Stimulated activated memory B cell treated with anti-CD40 and anti-IgM and Interleukin-4, amounts not matched to agents 10 μg/mL and 1 μg/mL and 100 μg/mL, for 72 hours (primary cell): ENCODE data around the gene BRMS1L.
"Not testable (repeated sequence)": the region's sequence is repeated elsewhere in the genome, so short reads cannot be mapped to it uniquely, and the experiment has no call there.

ENCODE experiments used
- ATAC-seq: fragments of 150-1000 bp; cut with Tn5 transposase; 2 replicates; pipeline ENCODE4 v1.10.0; 2021
- H3K27ac Mint-ChIP-seq: one replicate; pipeline ENCODE4 v1.8.0; 2022; ENCODE audit warnings: mild to moderate bottlenecking, mixed read lengths
- H3K27me3 Mint-ChIP-seq: one replicate; pipeline ENCODE4 v1.8.0; 2022; ENCODE audit warnings: mixed read lengths
- H3K36me3 Mint-ChIP-seq: one replicate; pipeline ENCODE4 v1.8.0; 2022; ENCODE audit warnings: mixed read lengths
- H3K4me1 Mint-ChIP-seq: one replicate; pipeline ENCODE4 v1.8.0; 2022; ENCODE audit warnings: mixed read lengths
- H3K4me3 Mint-ChIP-seq: one replicate; pipeline ENCODE4 v1.8.0; 2022; ENCODE audit warnings: mild to moderate bottlenecking, moderate library complexity, mixed read lengths
- H3K9me3 Mint-ChIP-seq: one replicate; pipeline ENCODE4 v1.8.0; 2022; ENCODE audit warnings: mixed read lengths

BRMS1L gene

GRCh38 chr14:35842245-35842644, 16.1 kb downstream of the BRMS1L start:
- H3K9me3 Mint-ChIP-seq: peaks cover 25% of the 10 kb centered on the region
- H3K36me3 Mint-ChIP-seq: peaks cover 98% of the 10 kb centered on the region
- not testable (repeated sequence) for H3K4me3 Mint-ChIP-seq, ATAC-seq, H3K4me1 Mint-ChIP-seq, H3K27me3 Mint-ChIP-seq, H3K27ac Mint-ChIP-seq

GRCh38 chr14:35844494-35844893, 18.4 kb downstream of the BRMS1L start:
- H3K4me1 Mint-ChIP-seq: no peaks in the 10 kb centered on the region
- peaks cover 94% of the 10 kb centered on the region for H3K36me3 Mint-ChIP-seq
- peaks cover 21% of the 10 kb centered on the region for H3K9me3 Mint-ChIP-seq
- no peak for ATAC-seq
- H3K27me3 Mint-ChIP-seq: no peaks in the 10 kb centered on the region
- H3K4me3 Mint-ChIP-seq: no peak overlapping the region
- no peak overlapping the region for H3K27ac Mint-ChIP-seq

- no peaks in the 10 kb centered on the region for H3K27me3 Mint-ChIP-seq
- H3K27ac Mint-ChIP-seq: no peak overlapping the region
- no peak for ATAC-seq
- no peaks in the 10 kb centered on the region for H3K4me1 Mint-ChIP-seq
- peaks cover 5% of the 10 kb centered on the region for H3K9me3 Mint-ChIP-seq
- H3K36me3 Mint-ChIP-seq: peaks cover 93% of the 10 kb centered on the region
- no peak overlapping the region for H3K4me3 Mint-ChIP-seq
Measured at GRCh38 chr14:35847636-35848035, 21.5 kb downstream of the BRMS1L start.

- Mint-ChIP-seq H3K27ac (no peak overlapping the region), H3K27me3 (no peaks in the 10 kb centered on the region), H3K9me3 (peaks cover 3% of the 10 kb centered on the region), H3K4me3 (no peak overlapping the region), H3K4me1 (peaks cover under 1% of the 10 kb centered on the region), H3K36me3 (peaks cover 83% of the 10 kb centered on the region)
- no peak for ATAC-seq
Measured at GRCh38 chr14:35849122-35849521, 23.0 kb downstream of the BRMS1L start.

GRCh38 chr14:35851823-35852222, 25.7 kb downstream of the BRMS1L start:
- Mint-ChIP-seq H3K27ac (no peak overlapping the region), H3K27me3 (no peaks in the 10 kb centered on the region), H3K9me3 (peaks cover 3% of the 10 kb centered on the region), H3K4me3 (no peak overlapping the region), H3K4me1 (peaks cover 21% of the 10 kb centered on the region), H3K36me3 (peaks cover 62% of the 10 kb centered on the region)
- ATAC-seq: no peak

- Mint-ChIP-seq H3K9me3 (peaks cover 3% of the 10 kb centered on the region), H3K27ac (no peak overlapping the region), H3K4me3 (no peak overlapping the region), H3K27me3 (no peaks in the 10 kb centered on the region), H3K4me1 (peaks cover 21% of the 10 kb centered on the region), H3K36me3 (peaks cover 57% of the 10 kb centered on the region)
- ATAC-seq: no peak
Measured at GRCh38 chr14:35853225-35853624, 27.1 kb downstream of the BRMS1L start.

- peaks cover 21% of the 10 kb centered on the region for H3K4me1 Mint-ChIP-seq
- no peak overlapping the region for H3K27ac Mint-ChIP-seq
- H3K27me3 Mint-ChIP-seq: no peaks in the 10 kb centered on the region
- H3K9me3 Mint-ChIP-seq: peaks cover 3% of the 10 kb centered on the region
- peaks cover 56% of the 10 kb centered on the region for H3K36me3 Mint-ChIP-seq
- no peak overlapping the region for H3K4me3 Mint-ChIP-seq
- ATAC-seq: no peak
Measured at GRCh38 chr14:35854696-35855270, 28.6 kb downstream of the BRMS1L start.

- Mint-ChIP-seq H3K4me1 (peaks cover 21% of the 10 kb centered on the region), H3K4me3 (no peak overlapping the region), H3K36me3 (peaks cover 53% of the 10 kb centered on the region), H3K9me3 (peaks cover 3% of the 10 kb centered on the region), H3K27me3 (no peaks in the 10 kb centered on the region), H3K27ac (peak overlapping the region; percentile 15)
- peak; percentile 72 for ATAC-seq
Measured at GRCh38 chr14:35855876-35856481, 29.8 kb downstream of the BRMS1L start.

GRCh38 chr14:35858521-35859209, 32.5 kb downstream of the BRMS1L start:
- Mint-ChIP-seq H3K4me3 (no peak overlapping the region), H3K27me3 (no peaks in the 10 kb centered on the region), H3K27ac (no peak overlapping the region), H3K36me3 (peaks cover 55% of the 10 kb centered on the region), H3K4me1 (peaks cover 21% of the 10 kb centered on the region), H3K9me3 (no peaks in the 10 kb centered on the region)
- ATAC-seq: no peak

- no peak for ATAC-seq
- Mint-ChIP-seq H3K27me3 (no peaks in the 10 kb centered on the region), H3K36me3 (peaks cover 63% of the 10 kb centered on the region), H3K27ac (no peak overlapping the region), H3K4me3 (no peak overlapping the region), H3K9me3 (no peaks in the 10 kb centered on the region), H3K4me1 (peaks cover 2% of the 10 kb centered on the region)
Measured at GRCh38 chr14:35861204-35861868, 35.2 kb downstream of the BRMS1L start.

GRCh38 chr14:35865611-35866324, 39.6 kb downstream of the BRMS1L start:
- no peak for ATAC-seq
- no peaks in the 10 kb centered on the region for H3K4me1 Mint-ChIP-seq
- H3K27ac Mint-ChIP-seq: no peak overlapping the region
- H3K27me3 Mint-ChIP-seq: no peaks in the 10 kb centered on the region
- no peaks in the 10 kb centered on the region for H3K9me3 Mint-ChIP-seq
- no peak overlapping the region for H3K4me3 Mint-ChIP-seq
- peaks cover 44% of the 10 kb centered on the region for H3K36me3 Mint-ChIP-seq

GRCh38 chr14:35866595-35867279, 40.6 kb downstream of the BRMS1L start:
- no peaks in the 10 kb centered on the region for H3K4me1 Mint-ChIP-seq
- H3K27ac Mint-ChIP-seq: no peak overlapping the region
- peaks cover 42% of the 10 kb centered on the region for H3K36me3 Mint-ChIP-seq
- no peaks in the 10 kb centered on the region for H3K27me3 Mint-ChIP-seq
- ATAC-seq: no peak
- no peaks in the 10 kb centered on the region for H3K9me3 Mint-ChIP-seq
- no peak overlapping the region for H3K4me3 Mint-ChIP-seq

- ATAC-seq: no peak
- Mint-ChIP-seq H3K36me3 (peaks cover 42% of the 10 kb centered on the region), H3K4me1 (no peaks in the 10 kb centered on the region), H3K27me3 (no peaks in the 10 kb centered on the region), H3K9me3 (no peaks in the 10 kb centered on the region), H3K4me3 (no peak overlapping the region), H3K27ac (no peak overlapping the region)
Measured at GRCh38 chr14:35867280-35867629, 41.1 kb downstream of the BRMS1L start.

GRCh38 chr14:35875296-35875695, 49.2 kb downstream of the BRMS1L start:
- peaks cover 10% of the 10 kb centered on the region for H3K4me1 Mint-ChIP-seq
- H3K27ac Mint-ChIP-seq: no peak overlapping the region
- no peaks in the 10 kb centered on the region for H3K27me3 Mint-ChIP-seq
- H3K9me3 Mint-ChIP-seq: no peaks in the 10 kb centered on the region
- no peak overlapping the region for H3K4me3 Mint-ChIP-seq
- peaks cover 5% of the 10 kb centered on the region for H3K36me3 Mint-ChIP-seq
- ATAC-seq: no peak

GRCh38 chr14:35877276-35877675, 51.1 kb downstream of the BRMS1L start:
- H3K27ac Mint-ChIP-seq: no peak overlapping the region
- H3K36me3 Mint-ChIP-seq: no peaks in the 10 kb centered on the region
- H3K4me3 Mint-ChIP-seq: no peak overlapping the region
- no peaks in the 10 kb centered on the region for H3K27me3 Mint-ChIP-seq
- no peak for ATAC-seq
- H3K4me1 Mint-ChIP-seq: peaks cover 10% of the 10 kb centered on the region
- no peaks in the 10 kb centered on the region for H3K9me3 Mint-ChIP-seq
